ENCODE data around the gene BAIAP2L2.

The BAIAP2L2 gene

GRCh38 chr22:38043151-38044039 lies 67.1 kb downstream of the BAIAP2L2 start:
- Histone ChIP-seq H3K9ac (no peak overlapping the region), H3K36me3 (ENCODE audit: control insufficient read depth, insufficient read depth, low read length) (no peaks in the 10 kb centered on the region), H3K27me3 (ENCODE audit: control insufficient read depth, insufficient read depth, low read length) (no peaks in the 10 kb centered on the region), H3K4me3 (ENCODE audit: low read depth, low read length) (no peak overlapping the region), H3K4me1 (no peaks in the 10 kb centered on the region), H2AFZ (no peak overlapping the region), H3K79me2 (no peaks in the 10 kb centered on the region), H3K9me3 (ENCODE audit: control insufficient read depth, low read length) (no peaks in the 10 kb centered on the region), H3K4me2 (ENCODE audit: low read length) (no peak overlapping the region), H3K27ac (no peak overlapping the region)
- TF ChIP-seq CTCF (IDR thresholded peaks at IDR 0.05): no peak

- no peaks in the 10 kb centered on the region for H3K4me1 ChIP-seq
- no peaks in the 10 kb centered on the region for H3K9me3 ChIP-seq (ENCODE audit: control insufficient read depth, low read length)
- no peak overlapping the region for H2AFZ ChIP-seq
- no peaks in the 10 kb centered on the region for H3K36me3 ChIP-seq (ENCODE audit: control insufficient read depth, insufficient read depth, low read length)
- no peak overlapping the region for H3K4me2 ChIP-seq (ENCODE audit: low read length)
- H3K27me3 ChIP-seq (ENCODE audit: control insufficient read depth, insufficient read depth, low read length): no peaks in the 10 kb centered on the region
- H3K27ac ChIP-seq: no peak overlapping the region
- H3K79me2 ChIP-seq: no peaks in the 10 kb centered on the region
- no peak for TF ChIP-seq CTCF (IDR thresholded peaks at IDR 0.05)
- H3K4me3 ChIP-seq (ENCODE audit: low read depth, low read length): no peak overlapping the region
- no peak overlapping the region for H3K9ac ChIP-seq
These were observed 68.0 kb downstream of the BAIAP2L2 start for GRCh38 chr22:38042488-38042790.

GRCh38 chr22:38041760-38042487 lies 68.6 kb downstream of the BAIAP2L2 start:
- H2AFZ ChIP-seq: no peak overlapping the region
- no peak overlapping the region for H3K9ac ChIP-seq
- TF ChIP-seq CTCF (IDR thresholded peaks at IDR 0.05): no peak
- no peaks in the 10 kb centered on the region for H3K36me3 ChIP-seq (ENCODE audit: control insufficient read depth, insufficient read depth, low read length)
- no peak overlapping the region for H3K4me3 ChIP-seq (ENCODE audit: low read depth, low read length)
- no peak overlapping the region for H3K27ac ChIP-seq
- H3K9me3 ChIP-seq (ENCODE audit: control insufficient read depth, low read length): no peaks in the 10 kb centered on the region
- H3K4me1 ChIP-seq: no peaks in the 10 kb centered on the region
- H3K4me2 ChIP-seq (ENCODE audit: low read length): no peak overlapping the region
- no peaks in the 10 kb centered on the region for H3K79me2 ChIP-seq
- no peaks in the 10 kb centered on the region for H3K27me3 ChIP-seq (ENCODE audit: control insufficient read depth, insufficient read depth, low read length)

- no peaks in the 10 kb centered on the region for H3K79me2 ChIP-seq
- no peaks in the 10 kb centered on the region for H3K27me3 ChIP-seq (ENCODE audit: control insufficient read depth, insufficient read depth, low read length)
- H3K4me1 ChIP-seq: no peaks in the 10 kb centered on the region
- H3K9me3 ChIP-seq (ENCODE audit: control insufficient read depth, low read length): no peaks in the 10 kb centered on the region
- no peak for TF ChIP-seq CTCF (IDR thresholded peaks at IDR 0.05)
- no peak overlapping the region for H2AFZ ChIP-seq
- H3K4me2 ChIP-seq (ENCODE audit: low read length): no peak overlapping the region
- H3K36me3 ChIP-seq (ENCODE audit: control insufficient read depth, insufficient read depth, low read length): no peaks in the 10 kb centered on the region
- no peak overlapping the region for H3K4me3 ChIP-seq (ENCODE audit: low read depth, low read length)
- no peak overlapping the region for H3K9ac ChIP-seq
- H3K27ac ChIP-seq: no peak overlapping the region
These were observed 69.3 kb downstream of the BAIAP2L2 start for GRCh38 chr22:38040953-38041759.

Measured in parathyroid adenoma (tissue), 2 donors.